NCI-H1105 treated with DMSO at 0.1 percent for 48 hours (cell line): ENCODE measurements around the gene FRG2.
"Not testable (repeated sequence)": the region's sequence is repeated elsewhere in the genome, so short reads cannot be mapped to it uniquely, and the experiment has no call there.

Source experiments
- DNase-seq: peaks from one replicate; lab custom pipeline; 2025; lab: John Stamatoyannopoulos, UW

Gene FRG2

DNA sequence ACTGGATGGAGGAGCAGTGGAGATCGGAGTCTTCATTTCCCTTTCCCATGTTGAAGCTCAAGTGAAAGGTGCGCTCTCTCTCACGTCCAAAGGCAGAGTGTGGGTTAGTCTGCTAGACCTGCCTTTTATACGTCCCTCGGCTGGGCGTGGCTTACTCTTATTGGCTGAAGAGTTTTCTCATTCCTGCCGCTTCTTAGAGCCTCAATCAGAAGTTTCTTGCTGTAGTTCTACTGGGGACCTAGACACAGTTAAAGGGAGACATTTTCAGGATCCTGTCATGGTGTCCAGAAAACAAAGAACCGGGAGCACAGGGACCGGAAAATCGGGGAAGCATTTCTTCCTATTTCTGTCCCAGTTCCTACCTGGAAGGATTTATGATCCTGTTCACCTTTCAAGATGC, at the start of gene FRG2:
TSS of gene FRG2 (minus strand) at position 101 of the 400 bp plus-strand sequence. CDS start at position 49, 52 bp downstream.
- DNase-seq = not testable (repeated sequence)

DNA sequence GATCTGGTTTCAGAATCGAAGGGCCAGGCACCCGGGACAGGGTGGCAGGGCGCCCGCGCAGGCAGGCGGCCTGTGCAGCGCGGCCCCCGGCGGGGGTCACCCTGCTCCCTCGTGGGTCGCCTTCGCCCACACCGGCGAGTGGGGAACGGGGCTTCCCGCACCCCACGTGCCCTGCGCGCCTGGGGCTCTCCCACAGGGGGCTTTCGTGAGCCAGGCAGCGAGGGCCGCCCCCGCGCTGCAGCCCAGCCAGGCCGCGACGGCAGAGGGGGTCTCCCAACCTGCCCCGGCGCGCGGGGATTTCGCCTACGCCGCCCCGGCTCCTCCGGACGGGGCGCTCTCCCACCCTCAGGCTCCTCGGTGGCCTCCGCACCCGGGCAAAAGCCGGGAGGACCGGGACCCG, 41.3 kb upstream of the FRG2 start:
- not testable (repeated sequence) for DNase-seq

DNA sequence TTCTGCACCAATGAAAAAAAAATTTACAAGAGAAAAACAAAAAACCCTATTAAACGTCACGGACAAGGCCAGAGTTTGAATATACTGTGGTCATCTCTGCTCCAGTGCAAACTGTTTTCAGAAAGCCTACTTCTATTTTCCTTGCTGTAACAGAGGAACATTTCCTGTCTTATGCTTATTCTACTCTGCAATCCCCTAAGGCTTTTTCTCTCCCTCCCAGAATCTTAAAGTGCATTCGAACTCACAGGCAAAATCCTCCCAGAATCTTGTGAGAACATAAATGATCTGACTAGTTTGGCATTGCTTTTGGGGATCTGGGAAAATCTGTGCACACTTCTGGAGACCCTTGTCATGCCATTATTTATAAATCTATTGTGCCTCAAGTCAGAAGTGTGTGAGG, 37.7 kb upstream of the FRG2 start:
- DNase-seq = not testable (repeated sequence)

DNA sequence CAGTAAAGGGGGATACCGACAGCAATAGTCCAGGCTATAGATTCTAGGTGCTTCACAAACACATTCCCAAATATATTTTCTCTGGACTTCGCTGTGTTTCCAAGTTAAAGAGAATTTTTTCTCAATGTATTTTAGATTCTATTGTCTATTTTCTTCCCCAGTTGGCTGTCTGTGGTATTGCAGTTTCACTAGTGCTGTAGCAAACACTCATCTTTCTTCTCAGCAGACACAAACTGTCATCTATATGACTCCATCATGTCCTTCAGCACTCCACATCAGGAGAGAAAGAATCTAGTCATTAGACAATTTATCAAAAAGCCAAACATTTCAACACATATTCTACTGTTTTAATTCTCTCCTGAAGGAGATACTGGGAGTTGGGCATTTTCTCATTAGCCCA, 37.3 kb upstream of the FRG2 start, which contains the start of gene DBET:
TSS of gene DBET (plus strand) at position 161 of the 400 bp plus-strand sequence.
- DNase-seq = not testable (repeated sequence)

DNA sequence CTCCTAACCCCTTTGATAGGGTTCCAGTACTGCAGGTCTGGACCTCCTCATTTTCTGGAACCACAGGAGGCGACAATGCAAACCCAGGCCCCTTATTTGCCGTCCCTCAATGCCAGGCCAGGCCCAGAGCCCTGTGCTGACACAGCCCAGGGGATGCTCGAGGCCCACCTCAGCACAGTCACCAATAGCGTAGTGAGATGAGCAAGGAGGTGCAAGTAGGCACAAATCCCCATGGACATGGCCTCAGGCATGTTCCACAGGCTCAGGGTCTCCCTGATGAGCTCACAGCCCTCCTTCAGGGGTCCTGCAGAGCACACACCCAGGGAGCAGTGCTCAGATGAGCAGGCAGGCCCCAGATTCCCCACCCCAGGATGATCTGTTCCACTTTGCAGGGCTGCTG, 31.9 kb upstream of the FRG2 start:
- not testable (repeated sequence) for DNase-seq

DNA sequence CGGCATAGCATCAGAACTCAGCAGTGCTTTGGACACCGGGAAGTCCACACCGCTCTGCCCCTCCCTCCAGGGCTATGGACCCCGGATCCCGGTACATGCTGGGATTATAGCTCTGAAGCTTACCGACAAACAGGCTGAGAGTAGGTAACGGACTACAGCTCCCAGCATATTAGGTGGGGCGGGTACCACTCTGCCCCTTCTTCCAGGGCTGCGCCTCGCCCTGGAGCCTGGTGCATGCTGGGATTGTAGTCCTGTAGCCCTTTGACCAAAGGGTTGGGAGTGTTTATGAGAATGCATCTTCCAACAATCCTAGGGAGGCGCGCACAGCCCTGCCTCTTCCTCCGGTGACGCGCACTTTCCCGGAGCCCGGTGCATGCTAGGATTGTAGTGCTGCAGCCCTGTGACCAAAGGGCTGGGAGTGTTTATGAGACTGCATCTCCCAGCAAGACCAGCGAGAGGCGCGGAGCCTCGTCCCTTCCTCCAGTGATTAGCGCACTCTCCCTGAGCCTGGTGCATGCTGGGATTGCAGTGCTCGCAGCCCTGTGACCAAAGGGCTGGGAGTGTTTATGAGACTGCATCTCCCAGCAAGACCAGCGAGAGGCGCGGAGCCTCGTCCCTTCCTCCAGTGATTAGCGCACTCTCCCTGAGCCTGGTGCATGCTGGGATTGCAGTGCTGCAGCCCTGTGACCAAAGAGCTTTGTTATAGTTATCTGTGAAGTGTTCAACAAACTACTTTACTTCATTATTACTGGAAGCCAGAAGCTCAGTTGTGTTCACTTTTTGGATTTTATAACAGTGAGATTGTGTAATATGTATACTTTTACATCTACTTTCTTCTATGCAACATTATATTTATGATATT, 22.6 kb upstream of the FRG2 start:
- DNase-seq = not testable (repeated sequence)

DNA sequence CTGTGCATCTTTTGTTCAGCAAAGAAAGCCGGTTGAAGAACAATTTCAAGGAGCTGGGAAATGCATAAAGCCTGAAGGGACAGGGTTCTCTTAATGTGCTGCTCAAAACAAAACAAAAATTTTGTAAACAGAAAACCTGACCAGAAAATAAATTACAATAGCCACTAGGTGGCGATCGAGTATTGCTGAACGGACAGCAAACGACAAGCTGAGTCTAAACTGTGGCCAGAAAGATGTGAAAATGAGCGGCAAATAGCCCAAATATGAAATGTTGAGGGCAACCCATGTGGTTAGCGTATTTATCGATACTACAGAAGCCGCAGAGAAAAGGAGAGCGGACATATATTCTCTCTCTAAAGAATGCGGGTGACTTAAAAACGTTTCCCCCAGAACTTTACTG, 20.6 kb upstream of the FRG2 start:
- DNase-seq = not testable (repeated sequence)

GRCh38 chr4:190040873-190041272, 13.8 kb upstream of the FRG2 start:
- not testable (repeated sequence) for DNase-seq

- DNase-seq = not testable (repeated sequence)
Observed at GRCh38 chr4:190037704-190038388, 10.8 kb upstream of the FRG2 start.

GRCh38 chr4:190031264-190031663, 4.2 kb upstream of the FRG2 start:
- DNase-seq = not testable (repeated sequence)

DNA sequence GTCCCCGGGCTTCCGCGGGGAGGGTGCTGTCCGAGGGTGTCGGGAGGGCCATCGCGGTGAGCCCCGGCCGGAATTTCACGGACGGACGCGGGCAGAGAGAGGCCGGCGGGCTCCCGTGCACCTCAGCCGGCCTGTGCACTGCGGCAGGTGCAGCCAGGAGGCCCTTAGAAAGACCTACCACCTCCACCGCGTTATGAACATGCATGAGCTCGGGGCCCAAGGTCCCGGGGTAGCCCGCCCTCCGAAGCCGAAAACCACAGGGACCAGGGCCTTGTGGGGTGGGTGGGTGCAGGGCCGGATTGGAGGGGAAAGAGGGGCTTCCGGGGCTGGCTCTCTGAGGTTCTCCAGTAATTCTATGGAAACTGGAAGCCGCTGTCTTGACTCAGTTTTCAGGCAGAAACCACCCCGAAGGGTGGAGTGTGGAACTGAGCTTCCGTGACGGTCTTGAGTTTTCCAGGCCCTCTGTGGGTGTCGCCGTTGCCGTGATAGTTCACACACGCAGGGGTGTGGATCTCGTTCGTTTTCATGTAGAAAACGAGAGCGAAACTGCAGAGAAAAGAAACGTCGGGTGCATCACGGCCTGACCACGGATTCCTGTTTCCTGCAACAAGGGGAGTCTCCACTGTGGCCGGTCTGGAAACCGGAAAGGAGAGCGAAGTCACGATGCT, 4.3 kb downstream of the FRG2 start:
- not testable (repeated sequence) for DNase-seq

DNA sequence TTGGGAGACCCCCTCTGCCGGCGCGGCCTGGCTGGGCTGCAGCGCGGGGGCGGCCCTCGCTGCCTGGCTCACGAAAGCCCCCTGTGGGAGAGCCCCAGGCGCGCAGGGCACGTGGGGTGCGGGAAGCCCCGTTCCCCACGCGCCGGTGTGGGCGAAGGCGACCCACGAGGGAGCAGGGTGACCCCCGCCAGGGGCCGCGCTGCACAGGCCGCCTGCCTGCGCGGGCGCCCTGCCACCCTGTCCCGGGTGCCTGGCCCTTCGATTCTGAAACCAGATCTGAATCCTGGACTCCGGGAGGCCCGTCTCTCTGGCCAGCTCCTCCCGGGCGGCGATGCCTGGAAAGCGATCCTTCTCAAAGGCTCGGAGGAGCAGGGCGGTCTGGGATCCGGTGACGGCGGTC, 5.1 kb downstream of the FRG2 start:
- not testable (repeated sequence) for DNase-seq

DNA sequence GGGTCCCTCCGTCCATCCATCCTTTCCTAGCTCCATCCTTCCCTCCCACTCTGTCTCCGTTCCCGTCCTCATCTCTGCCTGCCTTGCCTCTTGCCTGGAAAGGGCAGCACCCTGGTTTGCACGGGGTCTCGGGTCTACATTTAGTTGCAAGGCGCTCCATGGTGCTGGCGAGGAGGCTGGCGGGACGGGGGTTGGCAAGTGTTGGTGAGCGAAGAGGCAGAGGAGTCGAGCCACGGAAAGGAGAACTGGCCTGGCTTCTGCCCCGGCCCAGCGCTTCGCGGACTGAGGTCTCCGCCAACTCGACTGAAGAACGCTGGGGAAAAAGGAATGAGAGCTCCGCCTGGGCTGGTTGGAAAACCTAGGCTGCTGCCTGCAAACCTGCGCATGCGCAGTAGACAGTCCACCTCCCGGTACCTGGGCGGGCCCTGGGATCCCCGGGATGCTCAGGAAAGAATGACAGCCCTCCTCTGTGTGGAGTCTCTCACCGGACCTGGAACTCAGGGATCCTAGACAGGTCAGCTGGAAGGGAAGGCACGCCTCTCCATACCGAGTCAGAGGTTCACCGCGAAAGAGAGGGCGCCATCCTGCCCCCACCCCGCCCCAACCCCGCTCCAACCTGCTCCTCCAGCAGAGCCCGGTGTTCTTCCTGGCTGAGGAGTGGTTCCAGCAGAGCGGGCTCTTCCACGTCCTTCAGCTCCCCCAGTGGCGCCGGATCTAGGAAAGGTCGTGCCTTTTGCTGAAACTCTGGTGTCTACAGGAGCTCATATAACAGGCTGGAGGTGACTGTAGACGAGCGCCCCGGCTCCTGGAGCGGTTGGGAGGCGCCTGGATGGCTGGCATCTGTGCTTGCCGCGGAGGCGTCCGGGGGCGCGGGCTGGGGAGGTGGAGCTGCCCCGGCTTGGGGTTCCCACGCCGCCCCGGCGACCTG, 6.0 kb downstream of the FRG2 start:
- no peak for DNase-seq

DNA sequence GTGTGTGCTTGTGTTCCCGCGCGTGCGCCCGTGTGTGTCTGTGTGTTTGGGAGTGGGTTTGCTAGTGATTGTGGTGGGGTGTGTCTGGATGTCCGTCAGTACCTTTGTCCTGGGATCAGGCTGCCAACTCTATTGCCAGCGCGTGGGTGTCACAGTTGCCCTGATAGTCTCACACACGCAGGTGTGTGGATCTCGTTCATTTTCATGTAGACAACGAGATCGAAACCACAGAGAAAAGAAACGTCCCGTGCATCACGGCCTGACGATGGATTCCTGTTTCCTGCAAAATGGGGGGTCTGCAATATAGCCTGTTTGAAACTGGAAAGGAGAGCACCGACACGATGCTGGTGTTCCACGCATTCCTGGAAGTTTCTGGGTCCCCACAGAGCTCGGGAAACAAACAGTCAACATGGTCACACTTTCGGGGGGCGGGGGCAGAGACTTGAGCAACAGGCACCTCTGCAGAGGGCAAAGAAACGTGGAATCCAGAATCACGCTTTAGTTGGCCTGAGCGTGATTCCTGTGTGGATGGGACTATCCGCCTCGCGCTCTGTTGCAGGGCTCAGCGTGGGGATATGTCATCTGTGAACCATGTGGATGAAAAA, 7.1 kb downstream of the FRG2 start:
- DNase-seq = not testable (repeated sequence)

GRCh38 chr4:190019023-190019858, 7.8 kb downstream of the FRG2 start:
- no peak for DNase-seq

DNA sequence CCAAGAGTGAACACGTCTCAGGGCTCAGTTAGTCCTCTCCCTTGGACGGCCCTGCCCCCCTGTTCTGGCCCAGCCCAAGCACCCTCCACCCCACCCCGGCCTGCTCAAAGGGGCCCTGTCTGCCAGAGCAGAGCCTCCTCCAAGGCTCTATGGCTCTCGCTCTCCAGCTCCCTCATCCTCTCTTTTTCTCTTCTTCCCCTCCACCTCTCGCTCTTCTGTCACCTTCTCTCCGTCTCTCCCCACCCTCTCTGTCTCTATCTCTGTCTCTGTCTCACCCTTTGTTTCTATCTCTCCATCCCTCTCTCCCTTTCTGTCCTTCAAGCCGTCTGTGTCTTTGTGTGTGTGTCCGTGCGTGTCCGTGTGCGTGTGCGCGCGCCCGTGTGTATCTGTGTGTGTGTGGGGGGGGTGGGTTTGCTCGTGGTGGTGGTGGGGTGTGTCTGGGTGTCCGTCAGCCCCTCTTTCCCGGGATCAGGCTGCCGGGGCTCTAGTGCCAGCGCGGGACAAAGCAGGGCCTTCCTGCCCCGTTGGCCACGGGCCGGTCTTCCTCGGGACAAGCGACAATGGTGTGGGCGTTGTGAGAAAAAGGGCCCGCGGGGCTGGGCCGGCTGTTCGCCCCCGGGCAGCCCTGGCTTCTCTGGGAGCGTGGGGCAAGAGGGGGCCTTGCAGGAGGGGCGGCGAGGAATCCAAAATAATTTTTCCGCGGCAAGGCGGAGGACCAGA, 8.7 kb downstream of the FRG2 start:
- DNase-seq = no peak

- no peak for DNase-seq
Observed at GRCh38 chr4:190017357-190018200, 9.5 kb downstream of the FRG2 start.
